GM18517 (cell line): ENCODE results near the gene PAFAH1B2.
"Not testable (repeated sequence)": the region's sequence is repeated elsewhere in the genome, so short reads cannot be mapped to it uniquely, and the experiment has no call there.

ENCODE experiments used
- ATAC-seq: cut with Tn5 transposase; IDR thresholded peaks from one replicate; pipeline ENCODE4 v1.9.1; 2021; ENCODE audit warnings: mild to moderate bottlenecking, moderate library complexity; ENCODE audit not compliant: unreplicated experiment

Gene PAFAH1B2

GRCh38 chr11:117127171-117127901 is 16.8 kb upstream of the PAFAH1B2 start:
- ATAC-seq: no peak

GRCh38 chr11:117128289-117128688 is 15.8 kb upstream of the PAFAH1B2 start:
- ATAC-seq: no peak

- ATAC-seq: not testable (repeated sequence)
These were observed 13.7 kb upstream of the PAFAH1B2 start for GRCh38 chr11:117130396-117130795.

- ATAC-seq: no peak
These were observed 13.2 kb upstream of the PAFAH1B2 start for GRCh38 chr11:117130879-117131278.

DNA sequence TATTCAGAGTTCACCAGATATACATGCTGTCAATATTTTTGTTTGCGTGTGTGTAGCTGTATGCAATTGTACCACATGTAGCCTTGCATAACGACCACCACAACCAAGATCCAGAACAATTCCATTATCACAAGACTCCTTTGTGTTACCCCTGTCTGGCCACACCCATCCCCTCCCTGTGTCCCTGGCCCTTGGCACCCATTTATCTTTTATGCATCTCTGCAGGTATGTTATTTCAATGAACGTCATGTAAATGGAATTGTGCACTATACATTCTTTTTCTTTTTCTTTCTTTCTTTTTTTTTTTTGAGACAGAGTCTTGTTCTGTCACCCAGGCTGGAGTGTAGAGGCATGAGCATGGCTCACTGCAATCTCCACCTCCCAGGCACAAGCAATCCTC is 9.7 kb upstream of the PAFAH1B2 start:
- no peak for ATAC-seq

- ATAC-seq: not testable (repeated sequence)
These were observed 9.1 kb upstream of the PAFAH1B2 start for GRCh38 chr11:117134979-117135378.

- ATAC-seq: not testable (repeated sequence)
These were observed 6.6 kb upstream of the PAFAH1B2 start for GRCh38 chr11:117137223-117138086.

DNA sequence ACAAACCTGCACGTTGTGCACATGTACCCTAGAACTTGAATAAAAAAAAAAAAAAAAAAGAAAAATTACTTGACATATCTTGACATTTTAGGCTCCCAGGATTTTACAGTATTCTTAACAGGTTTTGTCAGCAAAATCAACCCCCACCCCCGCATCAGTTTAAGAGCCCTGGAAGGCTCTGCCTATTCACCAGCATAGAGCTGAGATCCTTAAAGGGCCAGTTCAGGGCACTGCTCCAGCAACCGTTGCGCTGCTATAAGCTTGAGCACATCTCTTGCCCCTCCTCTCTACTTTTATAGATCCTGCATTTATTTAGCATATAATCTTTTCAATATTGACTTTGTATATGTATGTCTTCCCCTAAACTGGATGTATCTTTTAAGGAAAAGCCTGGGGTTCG is 697 bp upstream of the PAFAH1B2 start:
- ATAC-seq: peak; percentile 6

GRCh38 chr11:117144477-117145392 is 648 bp downstream of the PAFAH1B2 start:
- peak; percentile 51 for ATAC-seq

DNA sequence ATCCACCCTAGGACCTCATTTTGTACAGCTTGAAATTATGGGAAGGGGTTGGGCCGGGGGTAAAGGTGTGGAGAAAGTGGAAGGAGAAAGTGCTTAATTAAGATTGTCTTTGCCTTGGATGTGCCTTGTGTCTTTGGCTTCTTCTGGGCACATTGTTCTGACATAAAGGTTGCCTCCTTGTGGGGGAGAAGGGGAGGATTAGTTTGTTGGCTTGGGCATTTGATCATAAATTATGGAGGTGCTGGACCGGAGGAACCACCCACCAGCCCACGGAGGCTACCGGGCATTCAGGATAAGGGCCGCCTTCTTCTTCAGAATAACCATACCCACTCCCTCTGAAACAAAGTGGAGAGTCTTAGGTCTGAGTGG is 1.3 kb downstream of the PAFAH1B2 start:
- no peak for ATAC-seq

DNA sequence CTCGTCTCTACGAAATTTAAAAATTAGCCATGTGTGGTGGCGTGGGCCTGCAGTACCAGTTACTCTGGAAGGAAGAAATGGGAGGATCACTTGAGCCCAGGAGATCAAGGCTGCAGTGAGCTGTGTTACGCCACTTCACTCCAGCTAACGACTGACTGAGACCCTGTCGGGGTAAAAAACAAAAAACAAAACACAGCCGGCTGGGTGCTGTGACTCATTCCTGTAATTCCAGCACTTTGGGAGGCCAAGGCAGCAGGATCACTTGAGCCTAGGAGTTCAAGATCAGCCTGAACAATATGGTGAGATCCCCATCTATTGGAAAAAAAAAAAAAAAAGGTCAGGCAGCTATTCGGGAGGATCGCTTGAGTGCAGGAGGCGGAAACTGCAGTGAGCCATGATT is 2.4 kb downstream of the PAFAH1B2 start:
- no peak for ATAC-seq

GRCh38 chr11:117152066-117152465 is 8.0 kb downstream of the PAFAH1B2 start:
- ATAC-seq: no peak

DNA sequence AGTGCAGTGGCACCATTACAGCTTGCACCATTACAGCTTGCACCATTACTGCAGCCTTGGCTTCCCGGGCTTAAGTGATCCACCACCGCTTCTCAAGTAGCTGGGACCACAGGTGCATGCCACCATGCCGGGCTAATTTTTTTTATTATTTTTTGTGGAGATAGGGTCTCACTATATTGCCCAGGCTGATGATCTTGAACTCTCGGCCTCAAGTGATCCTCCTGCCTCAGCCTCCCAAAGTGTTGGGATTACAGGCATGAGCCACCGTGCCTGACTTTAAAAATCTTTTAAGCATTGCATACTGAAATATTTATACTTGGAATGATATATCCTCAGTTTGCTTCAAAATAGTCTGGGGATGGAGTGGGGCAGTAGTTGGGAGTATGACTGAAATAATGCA is 10.4 kb downstream of the PAFAH1B2 start:
- no peak for ATAC-seq

DNA sequence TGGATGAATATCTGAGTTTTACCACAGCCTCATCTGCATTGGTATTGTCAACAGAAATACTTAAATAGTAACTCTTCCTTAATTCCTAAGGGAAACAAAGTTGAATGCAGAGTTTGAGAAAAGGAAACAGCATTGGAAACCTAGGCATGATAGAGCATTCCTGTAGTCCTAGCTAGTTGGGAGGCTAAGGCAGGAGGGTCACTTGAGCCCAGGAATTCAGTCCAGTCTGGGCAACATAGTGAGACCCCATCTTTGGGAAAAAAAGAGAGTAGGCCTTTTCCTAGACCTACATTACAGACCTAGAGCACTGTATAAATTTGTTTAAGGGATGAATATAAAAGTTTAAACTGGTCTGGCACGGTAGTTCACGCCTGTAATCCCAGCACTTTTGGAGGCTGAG is 13.4 kb downstream of the PAFAH1B2 start:
- no peak for ATAC-seq

DNA sequence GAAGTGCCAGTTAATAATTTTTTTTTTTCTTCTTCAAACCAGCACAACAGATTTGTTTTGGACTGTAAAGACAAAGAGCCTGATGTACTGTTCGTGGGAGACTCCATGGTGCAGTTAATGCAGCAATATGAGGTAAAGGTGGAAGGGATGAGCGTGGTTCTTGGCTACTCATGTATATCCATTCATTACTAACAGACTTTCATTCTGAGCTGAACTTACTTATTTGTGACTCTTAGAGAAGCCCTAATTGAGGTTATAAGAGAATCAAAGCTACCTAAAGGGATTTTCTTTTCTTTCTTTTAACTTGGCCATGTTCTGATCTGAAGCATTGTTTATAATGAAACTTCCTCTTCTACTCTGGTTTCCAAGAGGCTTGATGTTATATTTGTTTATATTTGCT is 15.8 kb downstream of the PAFAH1B2 start:
- no peak for ATAC-seq

- peak; percentile 53 for ATAC-seq
These were observed 16.7 kb downstream of the PAFAH1B2 start for GRCh38 chr11:117160826-117161225.

GRCh38 chr11:117166491-117166890 is 22.4 kb downstream of the PAFAH1B2 start:
- no peak for ATAC-seq

- ATAC-seq: no peak
These were observed 25.6 kb downstream of the PAFAH1B2 start for GRCh38 chr11:117169736-117170135.

GRCh38 chr11:117170210-117170609 is 26.1 kb downstream of the PAFAH1B2 start:
- ATAC-seq: no peak

DNA sequence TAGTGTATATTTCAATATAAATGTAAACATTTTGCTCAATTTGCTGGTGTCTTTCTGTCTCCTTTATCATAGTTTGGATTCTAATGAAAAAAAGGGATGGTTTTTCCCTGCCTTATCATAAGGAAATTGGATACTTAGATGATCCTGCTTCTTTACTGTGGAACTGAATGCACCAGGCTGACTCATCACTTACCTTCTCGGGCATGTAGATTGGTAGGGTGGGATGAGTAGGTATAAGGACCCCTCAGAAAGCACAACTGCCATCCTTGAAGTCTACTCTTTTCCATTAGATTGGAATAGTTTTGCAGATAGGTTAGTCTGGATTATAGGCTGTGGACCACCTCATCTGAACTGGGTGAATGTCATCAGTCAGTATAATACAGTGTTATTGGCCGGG is 26.9 kb downstream of the PAFAH1B2 start:
- ATAC-seq: no peak

DNA sequence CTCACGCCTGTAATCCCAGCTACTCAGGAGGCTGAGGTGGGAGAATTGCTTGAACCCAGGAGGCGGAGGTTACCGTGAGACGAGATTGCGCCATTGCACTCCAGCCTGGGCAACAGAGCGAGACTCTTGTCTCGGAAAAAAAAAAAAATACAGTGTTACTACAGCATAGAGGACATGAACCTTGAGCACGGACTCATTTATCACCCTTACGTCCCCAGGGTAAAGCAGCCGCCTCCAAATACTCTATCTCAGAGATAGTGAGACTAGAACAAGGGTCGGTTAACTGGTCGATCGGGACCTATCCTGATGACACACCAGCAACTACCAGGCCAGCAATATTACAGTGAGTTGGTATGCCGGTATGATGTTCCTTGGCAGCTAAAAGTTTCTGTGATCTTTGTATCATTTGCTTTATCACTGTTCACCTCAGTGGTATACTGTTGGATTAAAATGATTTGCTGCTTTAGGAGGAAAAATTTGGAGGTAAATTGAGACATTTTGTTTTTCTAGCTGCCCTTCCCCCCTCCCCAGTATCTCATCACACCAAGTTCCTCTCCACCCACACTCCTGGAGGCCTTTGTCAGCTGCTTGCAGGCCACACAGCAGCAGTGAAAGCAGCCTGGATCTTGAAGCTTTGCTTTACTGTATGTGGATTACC is 27.4 kb downstream of the PAFAH1B2 start:
- ATAC-seq: no peak
